ENCODE results near the gene IDI2. TPM values are rescaled to one million over a fixed set of nuclear protein-coding genes. Genes with fewer than 3 reads are reported as not detected.
"Not testable (repeated sequence)": the region's sequence is repeated elsewhere in the genome, so short reads cannot be mapped to it uniquely, and the experiment has no call there.

IDI2 gene
- total RNA-seq, 3 donors from 2014 or later = not detected

- Histone ChIP-seq H3K36me3 (ENCODE audit: low read depth) (no peaks in the 10 kb centered on the region), H3K4me3 (no peak overlapping the region), H3K9me3 (no peaks in the 10 kb centered on the region), H3K4me1 (ENCODE audit: low read depth) (peaks cover 8% of the 10 kb centered on the region)
- TF ChIP-seq, protein P1, sequence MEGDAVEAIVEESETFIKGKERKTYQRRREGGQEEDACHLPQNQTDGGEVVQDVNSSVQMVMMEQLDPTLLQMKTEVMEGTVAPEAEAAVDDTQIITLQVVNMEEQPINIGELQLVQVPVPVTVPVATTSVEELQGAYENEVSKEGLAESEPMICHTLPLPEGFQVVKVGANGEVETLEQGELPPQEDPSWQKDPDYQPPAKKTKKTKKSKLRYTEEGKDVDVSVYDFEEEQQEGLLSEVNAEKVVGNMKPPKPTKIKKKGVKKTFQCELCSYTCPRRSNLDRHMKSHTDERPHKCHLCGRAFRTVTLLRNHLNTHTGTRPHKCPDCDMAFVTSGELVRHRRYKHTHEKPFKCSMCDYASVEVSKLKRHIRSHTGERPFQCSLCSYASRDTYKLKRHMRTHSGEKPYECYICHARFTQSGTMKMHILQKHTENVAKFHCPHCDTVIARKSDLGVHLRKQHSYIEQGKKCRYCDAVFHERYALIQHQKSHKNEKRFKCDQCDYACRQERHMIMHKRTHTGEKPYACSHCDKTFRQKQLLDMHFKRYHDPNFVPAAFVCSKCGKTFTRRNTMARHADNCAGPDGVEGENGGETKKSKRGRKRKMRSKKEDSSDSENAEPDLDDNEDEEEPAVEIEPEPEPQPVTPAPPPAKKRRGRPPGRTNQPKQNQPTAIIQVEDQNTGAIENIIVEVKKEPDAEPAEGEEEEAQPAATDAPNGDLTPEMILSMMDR (IDR thresholded peaks at IDR 0.05) = no peak
- ATAC-seq (no peak), DNase-seq (no peak)
- intact Hi-C loops (cut with DNase I, micrococcal nuclease) = no loop called here
Measured at GRCh38 chr10:1044964-1045363, 19.3 kb upstream of the IDI2 start.

DNA sequence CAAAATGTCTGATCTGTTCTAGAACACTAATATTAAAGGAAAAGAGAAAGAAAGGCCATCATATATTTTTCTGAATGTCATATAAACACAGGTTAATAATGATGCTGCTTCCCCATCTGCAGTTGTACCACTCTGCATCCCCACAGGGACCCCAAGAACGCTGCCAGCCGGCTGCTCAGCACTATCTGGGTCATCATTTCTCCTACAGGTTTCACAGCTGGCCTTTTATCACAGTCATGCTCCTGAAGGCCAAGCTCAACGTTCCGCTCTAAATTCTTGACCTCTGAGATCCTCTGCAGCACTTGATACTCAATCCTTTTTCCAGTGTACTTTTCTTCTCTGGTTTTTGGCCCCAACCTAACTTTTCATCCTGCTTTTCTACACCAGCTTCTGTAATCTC, 18.5 kb upstream of the IDI2 start:
- TF ChIP-seq, protein P1 (IDR thresholded peaks at IDR 0.05) = no peak
- intact Hi-C loops (cut with DNase I, micrococcal nuclease) = no loop called here
- Histone ChIP-seq H3K4me1 (ENCODE audit: low read depth) (peaks cover 5% of the 10 kb centered on the region), H3K4me3 (no peak overlapping the region), H3K9me3 (no peaks in the 10 kb centered on the region), H3K36me3 (ENCODE audit: low read depth) (no peaks in the 10 kb centered on the region)
- DNase-seq = no peak
- ATAC-seq = no peak

- H3K36me3 ChIP-seq (ENCODE audit: low read depth) = no peaks in the 10 kb centered on the region
- TF ChIP-seq, protein P1 (IDR thresholded peaks at IDR 0.05) = no peak
- no peak overlapping the region for H3K4me3 ChIP-seq
- no peaks in the 10 kb centered on the region for H3K9me3 ChIP-seq
- peak in 2 of 3 donors; percentile 24 to 60 for DNase-seq
- ATAC-seq = peak; percentile 61
- peaks cover 5% of the 10 kb centered on the region for H3K4me1 ChIP-seq (ENCODE audit: low read depth)
- intact Hi-C loops (cut with DNase I, micrococcal nuclease) = no loop called here
Measured at GRCh38 chr10:1043532-1043995, 17.9 kb upstream of the IDI2 start.

- no peak for DNase-seq
- no peak for ATAC-seq
- Histone ChIP-seq H3K9me3 (no peaks in the 10 kb centered on the region), H3K4me3 (no peak overlapping the region), H3K4me1 (ENCODE audit: low read depth) (no peaks in the 10 kb centered on the region), H3K36me3 (ENCODE audit: low read depth) (no peaks in the 10 kb centered on the region)
- intact Hi-C loops (cut with DNase I, micrococcal nuclease) = no loop called here
- TF ChIP-seq, protein P1 (IDR thresholded peaks at IDR 0.05) = no peak
Measured at GRCh38 chr10:1041514-1041913, 15.9 kb upstream of the IDI2 start.

- intact Hi-C loops (cut with DNase I, micrococcal nuclease) = no loop called here
- H3K4me3 ChIP-seq = no peak overlapping the region
- no peaks in the 10 kb centered on the region for H3K9me3 ChIP-seq
- ATAC-seq (no peak), DNase-seq (no peak)
- H3K36me3 ChIP-seq (ENCODE audit: low read depth) = no peaks in the 10 kb centered on the region
- TF ChIP-seq, protein P1 (IDR thresholded peaks at IDR 0.05) = no peak
- H3K4me1 ChIP-seq (ENCODE audit: low read depth) = no peaks in the 10 kb centered on the region
Measured at GRCh38 chr10:1040133-1040532, 14.5 kb upstream of the IDI2 start.

GRCh38 chr10:1038769-1039168, 13.1 kb upstream of the IDI2 start:
- H3K36me3 ChIP-seq (ENCODE audit: low read depth); intact Hi-C loops (cut with DNase I, micrococcal nuclease): not testable (repeated sequence)

More at GRCh38 chr10:1038769-1039168, 13.1 kb upstream of the IDI2 start:
- H3K9me3 ChIP-seq; DNase-seq; ATAC-seq; H3K4me1 ChIP-seq (ENCODE audit: low read depth); H3K4me3 ChIP-seq: not testable (repeated sequence)
